ENCODE data around the gene INSR. TPM values are rescaled to one million over a fixed set of nuclear protein-coding genes. Genes with fewer than 3 reads are reported as not detected.
A peak's percentile ranks its signal among the peaks of the same experiment; 100 is the strongest.

The INSR gene
- total and polyA plus RNA-seq, 10 of the 15 experiments (the other 5 are each of a cell fraction or from before 2014, with no cell fraction given), result 4.2 to 34.9 (median 13.6) TPM

- TF ChIP-seq HSF1 (IDR thresholded peaks at IDR 0.05; ENCODE audit: low read depth, low read length) (no peak), NR2F1 (conservative IDR thresholded peaks at IDR 0.05) (peak; percentile 78), ATF7 (IDR thresholded peaks at IDR 0.05; ENCODE audit: low read depth) (peak; percentile 89), KLF5 (IDR thresholded peaks at IDR 0.05; ENCODE audit: partially characterized antibody) (peak; percentile 28), CHD2 (IDR thresholded peaks at IDR 0.05; ENCODE audit: borderline replicate concordance, low read depth, low read length) (no peak), E2F8 (IDR thresholded peaks at IDR 0.05; ENCODE audit: low read depth, partially characterized antibody) (no peak), IRF5 (IDR thresholded peaks at IDR 0.05; ENCODE audit: borderline replicate concordance) (no peak), KDM1A (IDR thresholded peaks at IDR 0.05; ENCODE audit: borderline replicate concordance) (no peak), IKZF2 (IDR thresholded peaks at IDR 0.05) (peak; percentile 90 to 92), HCFC1 (IDR thresholded peaks at IDR 0.05; ENCODE audit: low read length) (no peak), PBX3 (IDR thresholded peaks at IDR 0.05; ENCODE audit: insufficient replicate concordance, low read depth, low read length) (peak; percentile 28), ZSCAN29 (IDR thresholded peaks at IDR 0.05) (no peak), POLR2AphosphoS5 (IDR thresholded peaks at IDR 0.05; ENCODE audit: low read length) (peak; percentile 45; the same call in 1 of the 2 replicates), SMC3 (IDR thresholded peaks at IDR 0.05; ENCODE audit: borderline replicate concordance, low read length) (no peak), YY1 (IDR thresholded peaks at IDR 0.05; ENCODE audit: low read depth, low read length) (peak; percentile 82), MYC (IDR thresholded peaks at IDR 0.05; ENCODE audit: insufficient read depth, insufficient read length, insufficient replicate concordance, low read length, severe bottlenecking) (no peak), IKZF1 (conservative IDR thresholded peaks at IDR 0.05) (peak; percentile 87), FOXK2 (IDR thresholded peaks at IDR 0.05) (no peak), BHLHE40 (IDR thresholded peaks at IDR 0.05; ENCODE audit: borderline replicate concordance in 1 of 2, low read depth in 2 of 2, low read length in 1 of 2) (peak in 1 of 2 experiments; percentile 75; a peak in 3 of 4 replicates)
- TF ChIP-seq, protein P1, sequence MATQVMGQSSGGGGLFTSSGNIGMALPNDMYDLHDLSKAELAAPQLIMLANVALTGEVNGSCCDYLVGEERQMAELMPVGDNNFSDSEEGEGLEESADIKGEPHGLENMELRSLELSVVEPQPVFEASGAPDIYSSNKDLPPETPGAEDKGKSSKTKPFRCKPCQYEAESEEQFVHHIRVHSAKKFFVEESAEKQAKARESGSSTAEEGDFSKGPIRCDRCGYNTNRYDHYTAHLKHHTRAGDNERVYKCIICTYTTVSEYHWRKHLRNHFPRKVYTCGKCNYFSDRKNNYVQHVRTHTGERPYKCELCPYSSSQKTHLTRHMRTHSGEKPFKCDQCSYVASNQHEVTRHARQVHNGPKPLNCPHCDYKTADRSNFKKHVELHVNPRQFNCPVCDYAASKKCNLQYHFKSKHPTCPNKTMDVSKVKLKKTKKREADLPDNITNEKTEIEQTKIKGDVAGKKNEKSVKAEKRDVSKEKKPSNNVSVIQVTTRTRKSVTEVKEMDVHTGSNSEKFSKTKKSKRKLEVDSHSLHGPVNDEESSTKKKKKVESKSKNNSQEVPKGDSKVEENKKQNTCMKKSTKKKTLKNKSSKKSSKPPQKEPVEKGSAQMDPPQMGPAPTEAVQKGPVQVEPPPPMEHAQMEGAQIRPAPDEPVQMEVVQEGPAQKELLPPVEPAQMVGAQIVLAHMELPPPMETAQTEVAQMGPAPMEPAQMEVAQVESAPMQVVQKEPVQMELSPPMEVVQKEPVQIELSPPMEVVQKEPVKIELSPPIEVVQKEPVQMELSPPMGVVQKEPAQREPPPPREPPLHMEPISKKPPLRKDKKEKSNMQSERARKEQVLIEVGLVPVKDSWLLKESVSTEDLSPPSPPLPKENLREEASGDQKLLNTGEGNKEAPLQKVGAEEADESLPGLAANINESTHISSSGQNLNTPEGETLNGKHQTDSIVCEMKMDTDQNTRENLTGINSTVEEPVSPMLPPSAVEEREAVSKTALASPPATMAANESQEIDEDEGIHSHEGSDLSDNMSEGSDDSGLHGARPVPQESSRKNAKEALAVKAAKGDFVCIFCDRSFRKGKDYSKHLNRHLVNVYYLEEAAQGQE (IDR thresholded peaks at IDR 0.05; ENCODE audit: low read depth, low read length), result 0 out of 2 replicates have a peak, but pooled peaks have one; percentile 18
These were observed 97.0 kb downstream of the INSR start (continued) for GRCh38 chr19:7197119-7197759.

Data from GM12878 (cell line).